Measurements from ENCODE around the gene HEMK1.

Gene HEMK1

GRCh38 chr3:50563867-50564266 is 5.5 kb upstream of the HEMK1 start:
- Histone ChIP-seq H3F3A (ENCODE audit: insufficient read depth, low read length) (no peaks in the 10 kb centered on the region), H3K9ac (ENCODE audit: low read length) (no peak overlapping the region), H3K4me3 (ENCODE audit: low read depth, low read length, poor library complexity, severe bottlenecking) (no peak overlapping the region), H3K4me2 (ENCODE audit: low read length) (no peak overlapping the region), H3K9me2 (ENCODE audit: low read depth, low read length) (no peaks in the 10 kb centered on the region), H3K27ac (ENCODE audit: low read depth, low read length, poor library complexity, severe bottlenecking) (no peak overlapping the region), H4K20me1 (ENCODE audit: insufficient read depth, low read length) (no peaks in the 10 kb centered on the region), H2AFZ (ENCODE audit: low read length) (no peak overlapping the region), H3K9me3 (ENCODE audit: low read length) (no peaks in the 10 kb centered on the region), H3K79me2 (ENCODE audit: insufficient read depth, low read length) (no peaks in the 10 kb centered on the region), H3K4me1 (ENCODE audit: insufficient read depth, low read length, severe bottlenecking) (peaks cover 20% of the 10 kb centered on the region), H3K27me3 (ENCODE audit: insufficient read depth, low read length) (no peaks in the 10 kb centered on the region; the same call in 1 of the 2 replicates), H3K36me3 (ENCODE audit: insufficient read depth, low read length) (no peaks in the 10 kb centered on the region)
- no peak for TF ChIP-seq EZH2 (IDR thresholded peaks at IDR 0.05; ENCODE audit: borderline replicate concordance, low read length)
- TF ChIP-seq, protein P1, sequence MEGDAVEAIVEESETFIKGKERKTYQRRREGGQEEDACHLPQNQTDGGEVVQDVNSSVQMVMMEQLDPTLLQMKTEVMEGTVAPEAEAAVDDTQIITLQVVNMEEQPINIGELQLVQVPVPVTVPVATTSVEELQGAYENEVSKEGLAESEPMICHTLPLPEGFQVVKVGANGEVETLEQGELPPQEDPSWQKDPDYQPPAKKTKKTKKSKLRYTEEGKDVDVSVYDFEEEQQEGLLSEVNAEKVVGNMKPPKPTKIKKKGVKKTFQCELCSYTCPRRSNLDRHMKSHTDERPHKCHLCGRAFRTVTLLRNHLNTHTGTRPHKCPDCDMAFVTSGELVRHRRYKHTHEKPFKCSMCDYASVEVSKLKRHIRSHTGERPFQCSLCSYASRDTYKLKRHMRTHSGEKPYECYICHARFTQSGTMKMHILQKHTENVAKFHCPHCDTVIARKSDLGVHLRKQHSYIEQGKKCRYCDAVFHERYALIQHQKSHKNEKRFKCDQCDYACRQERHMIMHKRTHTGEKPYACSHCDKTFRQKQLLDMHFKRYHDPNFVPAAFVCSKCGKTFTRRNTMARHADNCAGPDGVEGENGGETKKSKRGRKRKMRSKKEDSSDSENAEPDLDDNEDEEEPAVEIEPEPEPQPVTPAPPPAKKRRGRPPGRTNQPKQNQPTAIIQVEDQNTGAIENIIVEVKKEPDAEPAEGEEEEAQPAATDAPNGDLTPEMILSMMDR (IDR thresholded peaks at IDR 0.05; ENCODE audit: low read length) = no peak

GRCh38 chr3:50564321-50564720 is 5.0 kb upstream of the HEMK1 start:
- H3K27me3 ChIP-seq (ENCODE audit: insufficient read depth, low read length) = no peaks in the 10 kb centered on the region; the same call in 1 of the 2 replicates
- TF ChIP-seq, protein P1 (IDR thresholded peaks at IDR 0.05; ENCODE audit: low read length) = no peak
- no peak for TF ChIP-seq EZH2 (IDR thresholded peaks at IDR 0.05; ENCODE audit: borderline replicate concordance, low read length)
- no peaks in the 10 kb centered on the region for H3K9me3 ChIP-seq (ENCODE audit: low read length)
- H2AFZ ChIP-seq (ENCODE audit: low read length) = no peak overlapping the region
- H3K79me2 ChIP-seq (ENCODE audit: insufficient read depth, low read length) = no peaks in the 10 kb centered on the region
- H3K9me2 ChIP-seq (ENCODE audit: low read depth, low read length) = no peaks in the 10 kb centered on the region
- no peak overlapping the region for H3K4me3 ChIP-seq (ENCODE audit: low read depth, low read length, poor library complexity, severe bottlenecking)
- no peak overlapping the region for H3K27ac ChIP-seq (ENCODE audit: low read depth, low read length, poor library complexity, severe bottlenecking)
- H3K4me1 ChIP-seq (ENCODE audit: insufficient read depth, low read length, severe bottlenecking) = peaks cover 20% of the 10 kb centered on the region
- no peaks in the 10 kb centered on the region for H3F3A ChIP-seq (ENCODE audit: insufficient read depth, low read length)
- H3K9ac ChIP-seq (ENCODE audit: low read length) = no peak overlapping the region
- H4K20me1 ChIP-seq (ENCODE audit: insufficient read depth, low read length) = no peaks in the 10 kb centered on the region
- H3K36me3 ChIP-seq (ENCODE audit: insufficient read depth, low read length) = no peaks in the 10 kb centered on the region
- H3K4me2 ChIP-seq (ENCODE audit: low read length) = no peak overlapping the region

GRCh38 chr3:50567011-50567385 is 2.3 kb upstream of the HEMK1 start:
- peak overlapping the region; percentile 60 for H3K4me3 ChIP-seq (ENCODE audit: low read depth, low read length, poor library complexity, severe bottlenecking)
- no peak overlapping the region for H3K27ac ChIP-seq (ENCODE audit: low read depth, low read length, poor library complexity, severe bottlenecking)
- no peaks in the 10 kb centered on the region for H3F3A ChIP-seq (ENCODE audit: insufficient read depth, low read length)
- H3K4me1 ChIP-seq (ENCODE audit: insufficient read depth, low read length, severe bottlenecking) = peaks cover 29% of the 10 kb centered on the region
- H3K9ac ChIP-seq (ENCODE audit: low read length) = peak overlapping the region; percentile 60
- H3K27me3 ChIP-seq (ENCODE audit: insufficient read depth, low read length) = no peaks in the 10 kb centered on the region; the same call in 1 of the 2 replicates
- no peaks in the 10 kb centered on the region for H3K9me3 ChIP-seq (ENCODE audit: low read length)
- H2AFZ ChIP-seq (ENCODE audit: low read length) = no peak overlapping the region
- no peaks in the 10 kb centered on the region for H3K9me2 ChIP-seq (ENCODE audit: low read depth, low read length)
- TF ChIP-seq, protein P1 (IDR thresholded peaks at IDR 0.05; ENCODE audit: low read length) = no peak
- no peak for TF ChIP-seq EZH2 (IDR thresholded peaks at IDR 0.05; ENCODE audit: borderline replicate concordance, low read length)
- H3K36me3 ChIP-seq (ENCODE audit: insufficient read depth, low read length) = no peaks in the 10 kb centered on the region
- H3K4me2 ChIP-seq (ENCODE audit: low read length) = peak overlapping the region; percentile 89
- no peaks in the 10 kb centered on the region for H4K20me1 ChIP-seq (ENCODE audit: insufficient read depth, low read length)
- H3K79me2 ChIP-seq (ENCODE audit: insufficient read depth, low read length) = no peaks in the 10 kb centered on the region

All from OCI-LY1 (cell line).